H7 (cell line): ENCODE measurements around the gene SDK1. TPM values are rescaled to one million over a fixed set of nuclear protein-coding genes. Genes with fewer than 3 reads are reported as not detected.
A peak's percentile ranks its signal among the peaks of the same experiment; 100 is the strongest.

ENCODE experiments used
- DNase-seq: peaks from one replicate; pipeline ENCODE4 v3.0.0; 2012
- H3K27me3 ChIP-seq: 2 replicates; pipeline ENCODE4 v1.6.0; 2011; ENCODE audit warnings: mild to moderate bottlenecking, low read length; ENCODE audit not compliant: control insufficient read depth, insufficient read depth
- H3K36me3 ChIP-seq: replicated peaks from 2 replicates; pipeline ENCODE4 v1.5.1; 2011; ENCODE audit warnings: low read length; ENCODE audit not compliant: control insufficient read depth, insufficient read depth
- H3K4me3 ChIP-seq: 2 replicates; pipeline ENCODE4 v1.5.1; 2011; ENCODE audit warnings: low read depth, mild to moderate bottlenecking, control low read depth, low read length, moderate library complexity; ENCODE audit not compliant: insufficient read depth
- total RNA-seq: library from RNA; depleted of rRNA; stranded (reverse); fragments of >200 nt; shearing (Covaris generic); gene quantifications from 2 replicates; pipeline ENCODE4 v1.2.3, GENCODE V29; 2014

The SDK1 gene
- total RNA-seq, 1 experiment from 2014 or later = 2.4 TPM

DNA sequence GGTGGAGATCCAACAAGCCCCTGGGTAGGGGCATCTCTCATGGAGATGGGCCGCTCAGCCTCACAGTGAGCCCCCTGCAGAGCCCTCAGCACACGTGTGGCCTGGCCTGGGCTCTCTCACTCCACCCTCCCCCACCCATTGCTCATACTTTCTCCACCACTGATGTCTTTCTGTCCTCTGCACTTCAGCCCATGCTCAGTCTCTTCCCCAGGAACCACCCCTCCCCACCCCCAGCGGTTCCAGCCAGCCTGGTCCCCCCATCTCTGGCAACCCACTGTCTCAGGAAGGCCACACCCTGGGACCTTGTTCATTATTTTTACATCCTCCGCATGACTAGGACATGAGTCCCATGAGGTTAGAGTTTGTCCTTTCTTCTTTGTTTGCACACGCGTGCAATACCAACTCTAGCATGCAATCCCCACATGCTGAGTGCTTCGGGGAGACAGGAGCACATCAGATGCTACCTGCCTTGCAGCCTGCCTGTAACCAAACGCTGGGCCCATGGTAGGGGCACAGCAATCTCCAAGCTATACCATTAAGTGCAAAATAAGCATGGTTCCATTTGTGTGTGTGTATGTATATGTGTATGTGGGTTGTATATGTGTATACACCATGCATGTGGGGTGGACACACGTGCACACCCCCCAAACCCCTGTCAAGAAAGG is 972.6 kb downstream of the SDK1 start:
- Histone ChIP-seq H3K27me3 (no peaks in the 10 kb centered on the region), H3K4me3 (no peak overlapping the region), H3K36me3 (no peaks in the 10 kb centered on the region)
- DNase-seq = peak; percentile 28

- DNase-seq = peak; percentile 5
- Histone ChIP-seq H3K4me3 (no peak overlapping the region), H3K27me3 (no peaks in the 10 kb centered on the region), H3K36me3 (no peaks in the 10 kb centered on the region)
Observed at GRCh38 chr7:4274286-4274685, 973.2 kb downstream of the SDK1 start.

DNA sequence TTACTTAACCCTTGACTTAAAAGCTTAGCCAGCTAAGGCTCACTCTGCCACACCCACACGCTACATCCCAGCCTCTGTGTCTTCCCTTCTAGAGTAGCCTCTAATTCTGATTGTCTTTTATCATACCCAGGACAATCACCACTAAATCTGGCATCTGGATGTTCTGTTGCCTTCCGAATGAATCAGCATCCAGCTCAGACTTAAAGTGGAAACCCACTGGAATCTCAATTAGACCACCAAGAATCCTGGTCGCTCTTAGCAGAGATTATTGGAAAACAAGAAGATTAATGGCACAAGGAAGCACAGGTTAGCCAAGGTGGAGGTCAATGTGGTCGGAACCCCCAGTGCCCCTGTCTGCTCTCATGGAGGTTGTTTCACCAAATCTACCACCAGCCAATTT is 976.9 kb downstream of the SDK1 start:
- no peak overlapping the region for H3K4me3 ChIP-seq
- H3K27me3 ChIP-seq = no peaks in the 10 kb centered on the region
- DNase-seq = peak; percentile 4
- H3K36me3 ChIP-seq = no peaks in the 10 kb centered on the region

DNA sequence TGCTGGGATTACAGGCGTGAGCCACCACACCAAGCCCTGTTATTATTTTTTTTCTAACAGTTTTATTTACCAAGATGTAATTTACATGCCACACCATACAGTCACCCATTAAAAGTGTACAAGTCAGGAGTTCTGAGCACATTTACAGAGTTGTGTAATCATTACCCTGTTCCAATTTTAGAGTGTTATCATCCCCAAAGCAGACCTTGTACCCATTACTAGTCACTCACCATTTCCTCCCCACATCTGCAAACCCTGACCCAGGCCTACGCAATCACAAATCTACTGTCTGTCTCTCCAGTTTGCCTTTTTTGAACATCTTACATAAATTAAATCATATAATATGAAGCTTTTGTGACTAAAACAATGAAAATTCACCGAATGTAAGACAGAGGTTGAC is 978.2 kb downstream of the SDK1 start:
- no peak for DNase-seq
- H3K27me3 ChIP-seq = no peaks in the 10 kb centered on the region

GRCh38 chr7:4281231-4281993 is 980.4 kb downstream of the SDK1 start:
- H3K4me3 ChIP-seq = no peak overlapping the region
- no peaks in the 10 kb centered on the region for H3K36me3 ChIP-seq
- H3K27me3 ChIP-seq = no peaks in the 10 kb centered on the region
- DNase-seq = peak; percentile 3

More for the DNA sequence above, 978.2 kb downstream of the SDK1 start:
- no peaks in the 10 kb centered on the region for H3K36me3 ChIP-seq
- no peak overlapping the region for H3K4me3 ChIP-seq

DNA sequence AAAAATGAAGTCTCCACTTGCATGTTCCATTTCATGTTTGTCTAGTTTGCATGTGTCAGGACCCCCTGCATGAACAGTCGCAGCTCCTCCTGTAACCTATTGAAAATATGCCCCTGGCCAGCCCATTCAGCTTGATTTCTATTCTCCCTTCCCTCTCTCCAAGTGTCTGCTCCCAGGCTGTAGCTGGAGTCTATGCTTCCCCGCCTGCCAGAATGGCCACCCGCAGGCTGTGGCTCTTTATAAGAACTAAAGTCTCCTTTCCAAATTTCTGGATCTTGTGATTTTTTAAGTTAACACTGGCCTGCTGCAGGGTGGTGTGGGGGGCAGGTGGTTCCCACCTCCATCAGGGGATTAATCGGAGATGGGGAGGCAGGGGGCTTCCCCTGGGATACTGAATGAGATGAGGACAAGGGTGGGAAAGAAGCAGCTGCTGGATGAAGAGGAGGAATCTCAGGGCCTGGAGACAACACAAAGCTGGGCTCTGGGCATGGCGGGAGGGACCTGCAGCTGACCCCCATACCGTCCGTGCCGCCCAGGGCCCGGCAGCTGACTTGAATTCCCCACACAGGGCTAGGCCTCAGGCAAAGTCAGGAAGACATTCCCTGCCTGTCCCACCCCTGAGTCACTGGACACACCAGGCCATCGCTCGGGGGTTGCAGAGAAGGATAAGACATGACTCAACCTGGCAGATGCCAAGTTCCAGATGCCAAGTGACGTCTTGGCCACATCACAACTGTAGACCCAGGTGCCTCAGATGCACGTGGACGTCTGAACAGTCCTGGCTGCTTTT is 981.6 kb downstream of the SDK1 start:
- Histone ChIP-seq H3K4me3 (no peak overlapping the region), H3K36me3 (no peaks in the 10 kb centered on the region), H3K27me3 (no peaks in the 10 kb centered on the region)
- DNase-seq = no peak

DNA sequence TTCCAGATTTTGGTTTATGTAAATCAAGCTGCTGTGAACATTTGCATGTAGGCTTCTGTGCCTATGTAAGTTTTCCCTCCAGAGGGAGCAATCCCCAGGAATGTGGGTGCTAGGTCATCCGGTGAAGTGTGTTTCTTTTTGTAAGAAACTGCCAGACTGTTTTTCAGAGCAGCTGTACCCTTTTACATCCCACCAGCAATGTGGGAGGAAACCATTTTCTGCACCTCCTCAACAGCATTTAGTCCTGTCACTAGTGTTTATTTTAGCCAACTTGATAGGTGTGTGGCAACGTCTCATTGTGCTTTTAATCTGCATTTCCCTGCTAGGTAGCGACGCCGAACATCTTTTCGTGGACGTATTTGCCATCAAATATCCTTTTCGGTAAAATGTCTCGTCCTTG is 985.3 kb downstream of the SDK1 start:
- no peak overlapping the region for H3K4me3 ChIP-seq
- no peak for DNase-seq
- H3K27me3 ChIP-seq = no peaks in the 10 kb centered on the region
- H3K36me3 ChIP-seq = no peaks in the 10 kb centered on the region

- Histone ChIP-seq H3K36me3 (no peaks in the 10 kb centered on the region), H3K4me3 (no peak overlapping the region), H3K27me3 (no peaks in the 10 kb centered on the region)
- no peak for DNase-seq
Observed at GRCh38 chr7:4288791-4289394, 987.8 kb downstream of the SDK1 start.

DNA sequence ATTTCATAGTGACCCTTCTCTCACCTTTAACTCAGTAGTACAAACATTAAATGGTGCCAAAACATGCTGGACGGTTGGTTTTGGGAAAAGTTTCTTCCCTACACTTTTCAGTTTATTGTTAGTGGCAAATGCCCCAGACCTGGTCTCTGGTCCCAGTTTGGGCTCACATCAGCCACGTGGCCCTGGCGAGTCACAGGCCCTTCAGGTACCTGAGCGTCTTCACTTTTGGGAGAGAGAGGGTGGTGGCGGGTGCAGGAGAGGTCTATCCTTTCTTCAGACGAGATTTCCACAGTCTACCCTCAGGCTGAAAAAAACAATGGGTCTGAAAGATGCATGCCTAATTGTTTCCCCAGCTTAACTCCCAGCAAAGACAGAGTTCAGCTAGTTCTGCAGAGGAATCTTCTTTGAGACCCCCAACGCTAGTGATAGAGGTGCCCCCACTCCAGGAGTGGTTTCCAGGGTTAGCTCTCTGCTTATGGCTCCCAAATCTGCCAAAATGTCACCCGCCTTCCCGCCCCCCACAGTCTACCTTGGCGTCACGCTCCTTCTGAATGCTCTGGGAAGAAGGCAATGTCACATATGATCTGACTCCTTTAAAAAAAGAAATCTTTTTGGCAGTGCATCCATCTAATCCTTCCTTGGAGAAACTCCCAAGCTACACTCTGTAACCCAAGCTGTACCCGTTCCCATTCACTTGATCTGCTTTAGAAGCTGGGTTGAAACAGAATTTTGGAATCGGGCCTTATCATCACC is 996.3 kb downstream of the SDK1 start:
- no peaks in the 10 kb centered on the region for H3K27me3 ChIP-seq
- no peak overlapping the region for H3K4me3 ChIP-seq
- H3K36me3 ChIP-seq = no peaks in the 10 kb centered on the region
- no peak for DNase-seq

DNA sequence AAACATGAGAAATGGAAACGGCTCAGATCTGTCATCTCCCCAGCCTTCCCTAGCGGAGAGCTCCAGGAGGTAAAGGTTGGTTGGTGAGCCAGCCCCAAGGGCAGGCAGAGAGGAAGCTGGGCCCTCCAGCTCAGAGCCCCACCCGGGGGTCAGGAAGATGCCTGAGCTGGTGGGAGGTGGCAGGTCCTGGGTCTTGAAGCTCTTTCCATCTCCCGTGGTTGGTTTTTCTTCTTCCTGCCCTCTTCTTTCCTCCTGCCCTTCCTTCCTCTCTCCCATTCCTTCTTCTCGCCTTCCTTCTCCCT is 996.8 kb downstream of the SDK1 start:
- H3K36me3 ChIP-seq = no peaks in the 10 kb centered on the region
- no peak for DNase-seq
- H3K4me3 ChIP-seq = no peak overlapping the region
- H3K27me3 ChIP-seq = no peaks in the 10 kb centered on the region

DNA sequence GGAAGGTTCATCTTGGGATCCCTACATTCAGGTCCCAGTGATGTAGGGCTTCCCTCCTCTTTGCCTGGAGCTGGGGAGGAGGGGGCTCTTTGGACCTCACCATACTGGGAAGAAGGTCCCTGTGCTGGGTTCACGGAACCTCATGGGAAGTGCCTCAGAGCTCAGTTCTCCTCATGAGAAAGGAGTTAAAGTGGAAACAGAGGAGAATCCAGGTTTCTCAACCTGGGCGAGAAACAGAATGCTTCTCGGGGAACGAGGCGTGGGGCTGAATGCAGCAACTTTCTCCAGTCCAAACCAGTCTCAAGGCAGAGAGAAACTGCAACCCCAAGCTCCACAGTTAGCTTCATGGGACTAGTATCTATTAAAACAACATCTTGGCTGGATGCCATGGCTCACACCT is 998.4 kb downstream of the SDK1 start:
- Histone ChIP-seq H3K27me3 (no peaks in the 10 kb centered on the region), H3K4me3 (no peak overlapping the region), H3K36me3 (no peaks in the 10 kb centered on the region)
- DNase-seq = no peak

DNA sequence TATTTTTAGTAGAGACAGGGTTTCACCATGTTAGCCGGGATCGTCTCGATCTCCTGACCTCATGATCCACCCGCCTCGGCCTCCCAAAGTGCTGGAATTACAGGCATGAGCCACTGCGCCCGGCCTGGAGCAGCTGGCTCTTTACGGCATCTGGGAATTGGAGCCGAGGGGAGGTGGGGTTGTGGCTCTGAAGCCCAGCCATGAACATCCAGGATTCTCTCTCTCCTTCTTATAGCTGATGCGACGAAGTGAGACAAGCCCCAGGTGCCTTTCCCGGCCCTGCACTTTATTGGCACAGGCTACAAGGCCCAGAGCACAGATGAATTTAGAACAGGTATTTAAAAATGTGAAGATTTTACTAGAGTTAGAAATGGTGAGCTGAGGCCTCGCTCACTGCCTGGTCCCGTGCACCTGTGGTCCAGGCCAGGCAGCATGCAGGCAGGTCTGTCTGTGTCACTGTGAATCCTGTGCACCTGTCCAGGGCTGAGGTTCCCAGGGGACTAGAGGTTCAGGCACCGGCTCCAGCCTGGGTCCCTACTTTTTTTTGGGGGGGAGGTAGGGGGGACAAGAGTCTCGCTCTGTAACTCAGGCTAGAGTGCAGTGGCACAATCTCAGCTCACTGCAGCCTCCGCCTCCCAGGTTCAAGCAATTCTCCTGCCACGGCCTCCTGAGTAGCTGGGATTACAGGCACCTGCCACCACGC is 1001.3 kb downstream of the SDK1 start:
- DNase-seq = no peak
- Histone ChIP-seq H3K4me3 (no peak overlapping the region), H3K27me3 (no peaks in the 10 kb centered on the region), H3K36me3 (no peaks in the 10 kb centered on the region)

GRCh38 chr7:4307316-4308204 is 1006.5 kb downstream of the SDK1 start:
- H3K4me3 ChIP-seq = no peak overlapping the region
- no peaks in the 10 kb centered on the region; the same call in 1 of the 2 replicates for H3K27me3 ChIP-seq
- DNase-seq = peak; percentile 83
- no peaks in the 10 kb centered on the region for H3K36me3 ChIP-seq
